GM23338 (cell line): ENCODE results near the gene CCDC9B. TPM values are rescaled to one million over a fixed set of nuclear protein-coding genes. Genes with fewer than 3 reads are reported as not detected.

ENCODE experiments used
- ATAC-seq: fragments of 200-7000 bp; cut with Tn5 transposase; 3 replicates; pipeline ENCODE4 v1.9.1; 2020
- DNase-seq: peaks from one replicate; pipeline ENCODE4 v3.0.0-alpha.2; 2015; ENCODE audit warnings: low spot score
- H2AFZ ChIP-seq: fragments of 200-600 bp; sonication (generic); 2 replicates; pipeline ENCODE4 v1.8.0; 2016; ENCODE audit warnings: antibody characterized with exemption, mild to moderate bottlenecking, moderate library complexity
- H3F3A ChIP-seq: fragments of 200-600 bp; sonication (generic); replicated peaks from 2 replicates; pipeline ENCODE4 v1.8.0; 2017; ENCODE audit warnings: antibody characterized with exemption, mixed run types, low read depth
- H3K27ac ChIP-seq: fragments of 200-600 bp; sonication (generic); 2 replicates; pipeline ENCODE4 v1.6.1; 2016; ENCODE audit warnings: low read depth
- H3K27me3 ChIP-seq: fragments of 200-600 bp; sonication (generic); 2 replicates; pipeline ENCODE4 v1.8.0; 2016; ENCODE audit warnings: mild to moderate bottlenecking, mixed run types, moderate library complexity; ENCODE audit not compliant: insufficient read depth
- H3K36me3 ChIP-seq: fragments of 200-600 bp; sonication (generic); 2 replicates; pipeline ENCODE4 v1.8.0; 2016; ENCODE audit warnings: mild to moderate bottlenecking; ENCODE audit not compliant: insufficient read depth
- H3K4me1 ChIP-seq: fragments of 200-600 bp; sonication (generic); 2 replicates; pipeline ENCODE4 v1.8.0; 2016; ENCODE audit warnings: mild to moderate bottlenecking, moderate library complexity; ENCODE audit not compliant: insufficient read depth
- H3K4me2 ChIP-seq: fragments of 200-600 bp; sonication (generic); 2 replicates; pipeline ENCODE4 v1.7.1; 2017; ENCODE audit warnings: mixed run types
- H3K4me3 ChIP-seq: fragments of 200-600 bp; sonication (generic); 2 replicates; pipeline ENCODE4 v1.6.1; 2016; ENCODE audit warnings: mixed run types
- H3K79me2 ChIP-seq: fragments of 200-600 bp; sonication (generic); replicated peaks from 2 replicates; pipeline ENCODE4 v1.8.0; 2017; ENCODE audit warnings: mild to moderate bottlenecking; ENCODE audit not compliant: insufficient read depth
- H3K9me2 ChIP-seq: fragments of 200-600 bp; sonication (generic); 2 replicates; pipeline ENCODE4 v1.8.0; 2017; ENCODE audit not compliant: insufficient read depth
- H4K20me1 ChIP-seq: fragments of 200-600 bp; sonication (generic); replicated peaks from 2 replicates; pipeline ENCODE4 v1.8.0; 2017; ENCODE audit warnings: mild to moderate bottlenecking; ENCODE audit not compliant: insufficient read depth
- H3K27ac Mint-ChIP-seq: 2 replicates; pipeline ENCODE4 v1.8.0; 2020; ENCODE audit warnings: inconsistent platforms, mild to moderate bottlenecking, moderate library complexity, mixed read lengths
- H3K27me3 Mint-ChIP-seq: 3 replicates; pipeline ENCODE4 v1.8.0; 2022; ENCODE audit warnings: low read depth, mild to moderate bottlenecking, moderate library complexity, mixed read lengths, inconsistent platforms; ENCODE audit not compliant: insufficient read depth, poor library complexity
- H3K36me3 Mint-ChIP-seq: 3 replicates; pipeline ENCODE4 v1.8.0; 2021; ENCODE audit warnings: low read depth, mild to moderate bottlenecking, inconsistent platforms, moderate library complexity, mixed read lengths
- H3K4me1 Mint-ChIP-seq: 3 replicates; pipeline ENCODE4 v1.8.0; 2020; ENCODE audit warnings: mild to moderate bottlenecking, inconsistent platforms, mixed read lengths
- H3K4me3 Mint-ChIP-seq: 3 replicates; pipeline ENCODE4 v1.8.0; 2021; ENCODE audit warnings: moderate library complexity, mild to moderate bottlenecking, inconsistent platforms, mixed read lengths
- H3K9me3 Mint-ChIP-seq: 3 replicates; pipeline ENCODE4 v1.8.0; 2020; ENCODE audit warnings: moderate library complexity, mild to moderate bottlenecking, inconsistent platforms, mixed read lengths
- CREB1 ChIP-seq: fragments of 250-450 bp; sonication (Bioruptor Pico); IDR thresholded peaks from 2 replicates; pipeline ENCODE4 v1.5.0; 2020; ENCODE audit warnings: low read depth, mild to moderate bottlenecking, moderate library complexity
- CTCF ChIP-seq, 2 experiments: fragments of 200-600 bp in 1 of 2; sonication (generic) in 1 of 2; conservative IDR thresholded peaks; 2 replicates each; pipeline versions ENCODE4 v1.5.1 to v1.6.1; 2016 to 2017; ENCODE audit warnings: antibody characterized with exemption in 2 of 2, low read depth in 2 of 2, mild to moderate bottlenecking in 2 of 2, moderate library complexity in 1 of 2
- EZH2phosphoT487 ChIP-seq: fragments of 200-600 bp; sonication (generic); IDR thresholded peaks from one replicate; pipeline ENCODE4 v1.8.1; 2018; ENCODE audit warnings: antibody characterized with exemption; ENCODE audit not compliant: unreplicated experiment
- JUNB ChIP-seq: IDR thresholded peaks from one replicate; pipeline ENCODE4 v1.6.1; 2016; ENCODE audit warnings: antibody characterized with exemption; ENCODE audit not compliant: unreplicated experiment
- NANOG ChIP-seq: IDR thresholded peaks from 2 replicates; pipeline ENCODE4 v1.6.1; 2016; ENCODE audit warnings: antibody characterized with exemption, borderline replicate concordance
- STAT1 ChIP-seq: IDR thresholded peaks from one replicate; pipeline ENCODE4 v1.6.1; 2016; ENCODE audit warnings: antibody characterized with exemption; ENCODE audit not compliant: unreplicated experiment
- ZNF114 ChIP-seq: fragments of 250-450 bp; sonication (Bioruptor Pico); IDR thresholded peaks from 2 replicates; pipeline ENCODE4 v1.5.0; 2020; ENCODE audit warnings: mild to moderate bottlenecking, moderate library complexity
- polyA plus RNA-seq: library from polyadenylated mRNA; unstranded; fragments of >200 nt; fragmentation: Nextera tagmentation; extraction: Ambion mirVana; gene quantifications from 2 replicates; pipeline ENCODE4 v1.2.1, GENCODE V29; 2016
- total RNA-seq: library from RNA; depleted of rRNA; stranded (reverse); fragments of >200 nt; shearing (Covaris generic); gene quantifications from 2 replicates; pipeline ENCODE4 v1.2.3, GENCODE V29; 2014
- TF ChIP-seq, protein P1 (sequence below): IDR thresholded peaks from one replicate; pipeline ENCODE4 v1.6.1; 2018; ENCODE audit warnings: antibody characterized with exemption; ENCODE audit not compliant: unreplicated experiment

Gene CCDC9B
- total and polyA plus RNA-seq, 2 experiments from 2014 or later: 0.18 to 0.97 TPM

GRCh38 chr15:40389824-40390595, 49.3 kb upstream of the CCDC9B start:
- no peak overlapping the region for H2AFZ ChIP-seq
- Mint-ChIP-seq H3K9me3 (no peaks in the 10 kb centered on the region; the same call in 2 of the 3 replicates), H3K36me3 (peaks cover 94% of the 10 kb centered on the region), H3K27ac (no peak overlapping the region), H3K27me3 (peaks cover 2% of the 10 kb centered on the region), H3K4me1 (no peaks in the 10 kb centered on the region), H3K4me3 (no peak overlapping the region)
- no peaks in the 10 kb centered on the region for H3K27me3 ChIP-seq
- peaks cover 8% of the 10 kb centered on the region for H3K79me2 ChIP-seq
- peaks cover 20% of the 10 kb centered on the region; the same call in 1 of the 2 replicates for H3F3A ChIP-seq
- H3K4me3 ChIP-seq: no peak overlapping the region
- no peak overlapping the region for H3K27ac ChIP-seq
- H3K4me2 ChIP-seq: no peak overlapping the region
- no peaks in the 10 kb centered on the region for H3K9me2 ChIP-seq
- H4K20me1 ChIP-seq: peaks cover 9% of the 10 kb centered on the region
- H3K4me1 ChIP-seq: no peaks in the 10 kb centered on the region
- no peak for ATAC-seq
- peaks cover 89% of the 10 kb centered on the region for H3K36me3 ChIP-seq
- DNase-seq: no peak
- TF ChIP-seq NANOG: no peak

DNA sequence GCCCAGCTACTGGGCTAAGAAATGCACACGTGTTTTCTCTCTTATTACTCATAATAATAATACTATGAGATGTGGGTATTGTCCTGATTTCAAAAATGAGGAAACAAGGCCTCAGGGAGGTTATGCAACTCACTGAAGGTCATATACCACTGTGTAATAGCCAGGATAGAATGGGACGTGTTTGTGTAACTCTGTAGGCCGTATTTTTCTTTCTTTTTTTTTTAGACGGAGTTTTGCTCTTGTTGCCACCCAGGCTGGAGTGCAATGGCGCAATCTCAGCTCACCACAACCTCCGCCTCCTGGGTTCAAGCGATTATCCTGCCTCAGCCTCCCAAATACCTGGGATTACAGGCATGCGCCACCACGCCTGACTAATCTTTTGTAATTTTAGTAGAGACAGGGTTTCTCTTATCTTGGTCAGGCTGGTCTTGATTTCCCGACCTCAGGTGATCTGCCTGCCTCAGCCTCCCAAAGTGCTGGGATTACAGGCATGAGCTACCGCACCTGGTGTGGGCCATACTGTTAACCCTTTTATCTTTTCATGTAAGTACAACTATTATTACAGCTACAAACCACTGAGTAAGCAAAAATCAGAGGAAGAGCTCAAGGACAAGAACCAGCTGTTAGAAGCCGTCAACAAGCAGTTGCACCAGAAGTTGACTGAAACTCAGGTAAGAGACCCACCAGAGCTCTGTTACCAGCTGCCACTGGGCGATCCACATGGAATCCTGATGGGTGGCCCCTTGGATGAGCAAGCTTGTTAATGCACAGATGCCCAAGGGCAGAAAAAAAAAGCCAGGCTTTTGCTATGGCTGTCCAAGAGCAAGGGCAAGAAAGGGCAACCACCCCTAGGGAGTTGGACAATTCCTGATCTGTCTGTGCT, 48.4 kb upstream of the CCDC9B start:
- Histone ChIP-seq H3K4me2 (no peak overlapping the region), H3K4me3 (no peak overlapping the region), H3K27ac (no peak overlapping the region), H3K9me2 (no peaks in the 10 kb centered on the region), H3K4me1 (no peaks in the 10 kb centered on the region), H2AFZ (no peak overlapping the region), H3K79me2 (peaks cover 16% of the 10 kb centered on the region), H3F3A (peaks cover 22% of the 10 kb centered on the region; the same call in 1 of the 2 replicates), H4K20me1 (peaks cover 13% of the 10 kb centered on the region), H3K36me3 (peaks cover 91% of the 10 kb centered on the region), H3K27me3 (no peaks in the 10 kb centered on the region)
- Mint-ChIP-seq H3K4me3 (no peak overlapping the region), H3K9me3 (no peaks in the 10 kb centered on the region; the same call in 2 of the 3 replicates), H3K27ac (no peak overlapping the region), H3K4me1 (peaks cover 4% of the 10 kb centered on the region), H3K36me3 (peaks cover 95% of the 10 kb centered on the region), H3K27me3 (peaks cover 2% of the 10 kb centered on the region)
- DNase-seq (no peak), ATAC-seq (no peak)
- TF ChIP-seq JUNB: no peak
- no peak for TF ChIP-seq ZNF114 (CRISPR knock-in tag)
- TF ChIP-seq CTCF (conservative IDR thresholded peaks at IDR 0.05; ENCODE audit: low read depth in 2 of 2): no peak
- no peak for TF ChIP-seq STAT1
- TF ChIP-seq EZH2phosphoT487: no peak
- TF ChIP-seq, protein P1, sequence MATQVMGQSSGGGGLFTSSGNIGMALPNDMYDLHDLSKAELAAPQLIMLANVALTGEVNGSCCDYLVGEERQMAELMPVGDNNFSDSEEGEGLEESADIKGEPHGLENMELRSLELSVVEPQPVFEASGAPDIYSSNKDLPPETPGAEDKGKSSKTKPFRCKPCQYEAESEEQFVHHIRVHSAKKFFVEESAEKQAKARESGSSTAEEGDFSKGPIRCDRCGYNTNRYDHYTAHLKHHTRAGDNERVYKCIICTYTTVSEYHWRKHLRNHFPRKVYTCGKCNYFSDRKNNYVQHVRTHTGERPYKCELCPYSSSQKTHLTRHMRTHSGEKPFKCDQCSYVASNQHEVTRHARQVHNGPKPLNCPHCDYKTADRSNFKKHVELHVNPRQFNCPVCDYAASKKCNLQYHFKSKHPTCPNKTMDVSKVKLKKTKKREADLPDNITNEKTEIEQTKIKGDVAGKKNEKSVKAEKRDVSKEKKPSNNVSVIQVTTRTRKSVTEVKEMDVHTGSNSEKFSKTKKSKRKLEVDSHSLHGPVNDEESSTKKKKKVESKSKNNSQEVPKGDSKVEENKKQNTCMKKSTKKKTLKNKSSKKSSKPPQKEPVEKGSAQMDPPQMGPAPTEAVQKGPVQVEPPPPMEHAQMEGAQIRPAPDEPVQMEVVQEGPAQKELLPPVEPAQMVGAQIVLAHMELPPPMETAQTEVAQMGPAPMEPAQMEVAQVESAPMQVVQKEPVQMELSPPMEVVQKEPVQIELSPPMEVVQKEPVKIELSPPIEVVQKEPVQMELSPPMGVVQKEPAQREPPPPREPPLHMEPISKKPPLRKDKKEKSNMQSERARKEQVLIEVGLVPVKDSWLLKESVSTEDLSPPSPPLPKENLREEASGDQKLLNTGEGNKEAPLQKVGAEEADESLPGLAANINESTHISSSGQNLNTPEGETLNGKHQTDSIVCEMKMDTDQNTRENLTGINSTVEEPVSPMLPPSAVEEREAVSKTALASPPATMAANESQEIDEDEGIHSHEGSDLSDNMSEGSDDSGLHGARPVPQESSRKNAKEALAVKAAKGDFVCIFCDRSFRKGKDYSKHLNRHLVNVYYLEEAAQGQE: no peak
- no peak for TF ChIP-seq CREB1 (CRISPR knock-in tag)
